Nephron (organoid): ENCODE data around the gene TM9SF4.
"Not testable (repeated sequence)": the region's sequence is repeated elsewhere in the genome, so short reads cannot be mapped to it uniquely, and the experiment has no call there.

ENCODE experiments used
- H3K27ac Mint-ChIP-seq, 3 experiments: 2 replicates each; pipeline ENCODE4 v1.8.0; 2020; ENCODE audit warnings: mixed read lengths in 3 of 3, mild to moderate bottlenecking in 2 of 3, moderate library complexity in 1 of 3
- H3K27me3 Mint-ChIP-seq: 2 replicates; pipeline ENCODE4 v1.8.0; 2021; ENCODE audit warnings: low read depth, mild to moderate bottlenecking, moderate library complexity, mixed read lengths
- H3K36me3 Mint-ChIP-seq: 2 replicates; pipeline ENCODE4 v1.8.0; 2020; ENCODE audit warnings: low read depth, mixed read lengths
- H3K4me1 Mint-ChIP-seq: 2 replicates; pipeline ENCODE4 v1.8.0; 2020; ENCODE audit warnings: mixed read lengths
- H3K4me3 Mint-ChIP-seq, 3 experiments: 2 replicates each; pipeline ENCODE4 v1.8.0; 2020; ENCODE audit warnings: mild to moderate bottlenecking in 3 of 3, mixed read lengths in 3 of 3, moderate library complexity in 2 of 3
- H3K9me3 Mint-ChIP-seq: 2 replicates; pipeline ENCODE4 v1.8.0; 2020; ENCODE audit warnings: mixed read lengths
- TF ChIP-seq, protein P1 (sequence below), 3 experiments: fragments of 200-600 bp; sonication (generic); IDR thresholded peaks; one replicate each; pipeline ENCODE4 v1.5.0; 2021; ENCODE audit warnings: antibody characterized with exemption in 3 of 3; ENCODE audit not compliant: unreplicated experiment in 3 of 3

The TM9SF4 gene

DNA sequence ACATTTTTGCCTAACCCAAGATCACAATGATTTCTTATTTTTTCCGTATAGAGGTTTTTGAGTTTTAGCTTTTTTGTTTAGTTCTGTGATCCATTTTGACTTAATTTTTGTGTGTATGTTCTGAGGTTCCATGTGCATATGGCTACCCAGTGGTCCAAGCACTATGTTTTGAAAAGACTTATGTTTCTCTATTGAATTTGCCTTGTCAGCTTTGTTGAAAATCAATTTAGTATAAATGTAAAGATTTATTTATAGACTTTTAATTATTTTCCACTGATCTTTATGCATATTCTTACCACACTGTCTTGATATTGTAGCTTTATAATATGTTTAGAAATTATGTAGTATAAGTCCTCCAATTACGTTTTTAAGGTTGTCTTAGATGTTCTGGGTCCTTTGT is 10.2 kb downstream of the TM9SF4 start:
- H3K36me3 Mint-ChIP-seq, result peaks cover 22% of the 10 kb centered on the region
- H3K27ac Mint-ChIP-seq, result no peak overlapping the region
- TF ChIP-seq, protein P1, sequence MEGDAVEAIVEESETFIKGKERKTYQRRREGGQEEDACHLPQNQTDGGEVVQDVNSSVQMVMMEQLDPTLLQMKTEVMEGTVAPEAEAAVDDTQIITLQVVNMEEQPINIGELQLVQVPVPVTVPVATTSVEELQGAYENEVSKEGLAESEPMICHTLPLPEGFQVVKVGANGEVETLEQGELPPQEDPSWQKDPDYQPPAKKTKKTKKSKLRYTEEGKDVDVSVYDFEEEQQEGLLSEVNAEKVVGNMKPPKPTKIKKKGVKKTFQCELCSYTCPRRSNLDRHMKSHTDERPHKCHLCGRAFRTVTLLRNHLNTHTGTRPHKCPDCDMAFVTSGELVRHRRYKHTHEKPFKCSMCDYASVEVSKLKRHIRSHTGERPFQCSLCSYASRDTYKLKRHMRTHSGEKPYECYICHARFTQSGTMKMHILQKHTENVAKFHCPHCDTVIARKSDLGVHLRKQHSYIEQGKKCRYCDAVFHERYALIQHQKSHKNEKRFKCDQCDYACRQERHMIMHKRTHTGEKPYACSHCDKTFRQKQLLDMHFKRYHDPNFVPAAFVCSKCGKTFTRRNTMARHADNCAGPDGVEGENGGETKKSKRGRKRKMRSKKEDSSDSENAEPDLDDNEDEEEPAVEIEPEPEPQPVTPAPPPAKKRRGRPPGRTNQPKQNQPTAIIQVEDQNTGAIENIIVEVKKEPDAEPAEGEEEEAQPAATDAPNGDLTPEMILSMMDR (IDR thresholded peaks at IDR 0.05; ENCODE audit: unreplicated experiment in 3 of 3), result no peak
- no peak overlapping the region for H3K4me3 Mint-ChIP-seq
- H3K27me3 Mint-ChIP-seq, result no peaks in the 10 kb centered on the region
- H3K4me1 Mint-ChIP-seq, result peaks cover 22% of the 10 kb centered on the region
- H3K9me3 Mint-ChIP-seq, result peaks cover 5% of the 10 kb centered on the region

DNA sequence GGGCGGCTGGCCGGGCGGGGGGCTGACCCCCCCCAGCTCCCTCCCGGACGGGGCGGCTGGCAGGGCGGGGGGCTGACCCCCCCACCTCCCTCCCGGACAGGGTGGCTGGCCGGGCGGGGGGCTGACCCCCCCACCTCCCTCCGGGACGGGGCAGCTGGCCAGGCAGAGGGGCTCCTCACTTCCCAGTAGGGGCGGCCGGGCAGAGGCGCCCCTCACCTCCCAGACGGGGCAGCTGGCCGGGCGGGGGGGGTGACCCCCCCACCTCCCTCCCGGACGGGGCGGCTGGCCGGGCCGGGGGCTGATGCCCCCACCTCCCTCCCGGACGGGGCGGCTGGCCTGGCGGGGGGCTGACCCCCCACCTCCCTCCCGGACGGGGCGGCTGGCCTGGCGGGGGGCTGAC is 12.4 kb downstream of the TM9SF4 start:
- not testable (repeated sequence) for H3K27ac Mint-ChIP-seq, H3K27me3 Mint-ChIP-seq, H3K9me3 Mint-ChIP-seq, H3K4me3 Mint-ChIP-seq
- H3K4me1 Mint-ChIP-seq, result peaks cover 14% of the 10 kb centered on the region
- peaks cover 31% of the 10 kb centered on the region for H3K36me3 Mint-ChIP-seq

DNA sequence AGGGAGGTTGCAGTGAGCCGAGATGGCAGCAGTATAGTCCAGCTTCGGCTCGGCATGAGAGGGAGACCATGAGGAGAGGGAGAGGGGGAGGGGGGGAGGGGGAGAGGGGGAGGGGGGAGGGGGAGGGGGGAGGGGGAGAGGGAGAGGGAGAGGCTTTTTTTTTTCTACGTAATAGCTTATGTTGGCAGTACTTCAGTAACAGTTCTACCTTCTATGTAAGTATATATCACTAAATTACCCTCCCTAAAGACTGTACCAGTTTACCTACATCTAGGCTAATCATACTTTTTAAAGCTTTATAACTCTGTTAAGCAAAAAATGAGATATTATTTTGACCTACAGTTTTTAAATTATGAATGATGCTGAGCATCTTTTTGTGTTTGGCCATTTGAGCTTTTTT is 13.6 kb downstream of the TM9SF4 start:
- TF ChIP-seq, protein P1 (IDR thresholded peaks at IDR 0.05; ENCODE audit: unreplicated experiment in 3 of 3), result no peak
- peaks cover 5% of the 10 kb centered on the region for H3K9me3 Mint-ChIP-seq
- no peaks in the 10 kb centered on the region for H3K27me3 Mint-ChIP-seq
- peaks cover 31% of the 10 kb centered on the region for H3K36me3 Mint-ChIP-seq
- H3K4me1 Mint-ChIP-seq, result peaks cover 14% of the 10 kb centered on the region
- no peak overlapping the region for H3K27ac Mint-ChIP-seq
- no peak overlapping the region for H3K4me3 Mint-ChIP-seq

DNA sequence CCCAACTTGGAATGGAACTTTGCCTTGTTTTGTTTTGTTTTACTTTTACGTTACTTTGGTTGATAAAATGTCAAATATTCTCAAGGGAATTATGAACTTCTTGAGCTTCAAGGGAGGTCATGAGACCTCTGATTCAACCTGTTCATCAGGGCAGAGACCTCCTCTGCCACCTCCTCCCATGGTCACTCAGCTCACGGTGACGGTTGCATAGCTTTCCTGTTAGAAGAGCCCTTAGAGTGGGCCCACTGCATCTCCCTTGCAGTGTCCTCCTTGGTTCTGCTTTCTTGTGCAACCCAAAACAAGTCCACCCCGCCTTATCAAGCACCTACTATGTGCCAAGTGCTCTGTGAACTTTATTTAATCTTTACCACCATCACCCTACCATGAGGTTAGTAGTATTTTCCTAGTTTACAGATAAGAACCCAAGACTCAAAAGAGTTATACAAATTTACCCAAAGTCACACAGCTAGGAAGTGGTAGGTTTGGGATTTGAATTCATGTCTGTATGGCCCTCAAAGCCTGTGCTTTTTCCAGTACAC is 15.5 kb downstream of the TM9SF4 start:
- Mint-ChIP-seq H3K9me3 (peaks cover 5% of the 10 kb centered on the region), H3K27ac (no peak overlapping the region), H3K27me3 (no peaks in the 10 kb centered on the region), H3K4me3 (no peak overlapping the region), H3K4me1 (peaks cover 14% of the 10 kb centered on the region), H3K36me3 (peaks cover 31% of the 10 kb centered on the region)
- TF ChIP-seq, protein P1 (IDR thresholded peaks at IDR 0.05; ENCODE audit: unreplicated experiment in 3 of 3), result no peak

DNA sequence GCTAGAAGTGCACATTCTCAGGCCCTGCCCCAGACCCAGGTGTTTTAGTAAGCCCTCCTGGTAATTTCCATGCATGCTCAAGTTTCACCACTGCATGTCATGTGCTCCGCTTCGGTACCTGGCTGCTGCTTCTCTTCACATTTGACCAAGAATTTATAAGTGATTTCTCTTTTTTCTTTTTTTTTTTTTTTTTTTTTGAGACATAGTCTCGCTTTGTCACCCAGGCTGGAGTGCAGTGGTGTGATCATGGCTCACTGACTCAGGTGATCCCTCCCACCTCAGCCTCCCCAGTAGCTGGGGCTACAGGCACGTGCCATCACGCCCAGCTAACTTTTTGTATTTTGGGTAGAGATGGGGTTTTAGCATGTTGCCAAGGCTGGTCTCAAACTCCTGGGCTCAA is 16.0 kb downstream of the TM9SF4 start:
- peaks cover 2% of the 10 kb centered on the region for H3K9me3 Mint-ChIP-seq
- TF ChIP-seq, protein P1 (IDR thresholded peaks at IDR 0.05; ENCODE audit: unreplicated experiment in 3 of 3), result no peak

DNA sequence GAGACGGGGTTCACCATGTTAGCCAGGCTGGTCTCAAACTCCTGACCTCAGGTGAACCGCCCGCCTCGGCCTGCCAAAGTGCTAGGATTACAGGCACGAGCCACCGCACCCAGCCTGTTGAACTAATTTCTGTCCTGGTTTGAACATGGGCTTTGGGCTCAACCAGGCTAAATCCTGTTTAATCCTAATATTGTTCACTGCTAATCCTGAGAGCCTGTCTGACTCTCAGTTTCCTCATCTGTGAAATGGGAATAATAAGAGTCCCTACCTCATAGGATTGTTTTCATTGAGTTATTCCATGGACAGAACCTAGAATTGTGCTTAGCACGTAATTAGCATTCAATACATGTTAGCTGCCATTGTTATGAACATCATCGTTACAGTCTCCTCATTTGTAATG is 17.4 kb downstream of the TM9SF4 start:
- Mint-ChIP-seq H3K4me3 (no peak overlapping the region), H3K27ac (no peak overlapping the region), H3K4me1 (peaks cover 14% of the 10 kb centered on the region), H3K27me3 (no peaks in the 10 kb centered on the region), H3K36me3 (peaks cover 26% of the 10 kb centered on the region), H3K9me3 (no peaks in the 10 kb centered on the region)
- TF ChIP-seq, protein P1 (IDR thresholded peaks at IDR 0.05; ENCODE audit: unreplicated experiment in 3 of 3), result no peak

More for the DNA sequence above, 16.0 kb downstream of the TM9SF4 start:
- Mint-ChIP-seq H3K36me3 (peaks cover 29% of the 10 kb centered on the region), H3K27me3 (no peaks in the 10 kb centered on the region), H3K27ac (no peak overlapping the region), H3K4me1 (peaks cover 14% of the 10 kb centered on the region), H3K4me3 (no peak overlapping the region)
